Bronchial epithelial cell (primary cell): ENCODE results near the gene FAM98A. TPM values are rescaled to one million over a fixed set of nuclear protein-coding genes. Genes with fewer than 3 reads are reported as not detected.

Experiments used
- DNase-seq: peaks from one replicate; pipeline ENCODE4 v3.0.0-alpha.2; 2010; ENCODE audit warnings: low read depth
- FAIRE-seq: peaks from 2 replicates; lab custom pipeline; 2011; peaks lifted over from hg19 to GRCh38; lab: Jason Lieb, UNC
- H3K27me3 ChIP-seq: 2 replicates; pipeline ENCODE4 v1.5.1; 2011; ENCODE audit warnings: low read length; ENCODE audit not compliant: control insufficient read depth, insufficient read depth
- H3K36me3 ChIP-seq: 2 replicates; pipeline ENCODE4 v1.5.1; 2011; ENCODE audit warnings: low read length; ENCODE audit not compliant: control insufficient read depth, insufficient read depth
- H3K4me3 ChIP-seq: 2 replicates; pipeline ENCODE4 v1.5.1; 2011; ENCODE audit warnings: mild to moderate bottlenecking, low read depth, low read length, control low read depth
- CTCF ChIP-seq: IDR thresholded peaks from 2 replicates; pipeline ENCODE4 v1.5.1; 2011; ENCODE audit warnings: mild to moderate bottlenecking, moderate library complexity, low read length, control low read depth, inconsistent platforms; ENCODE audit not compliant: insufficient read depth, severe bottlenecking
- total RNA-seq: library from RNA; depleted of rRNA; stranded (reverse); fragments of >200 nt; gene quantifications from 2 replicates; pipeline ENCODE4 v1.2.1, GENCODE V29; 2014

The FAM98A gene
- total RNA-seq, 1 donor from 2014 or later, result 16.1 TPM

GRCh38 chr2:33616873-33617272 is 17.8 kb upstream of the FAM98A start:
- no peak for TF ChIP-seq CTCF
- FAIRE-seq, result no peak

GRCh38 chr2:33614190-33614589 is 15.1 kb upstream of the FAM98A start:
- Histone ChIP-seq H3K36me3 (no peaks in the 10 kb centered on the region), H3K4me3 (no peak overlapping the region), H3K27me3 (no peaks in the 10 kb centered on the region)
- no peak for TF ChIP-seq CTCF
- DNase-seq, result no peak
- no peak for FAIRE-seq

More at GRCh38 chr2:33616873-33617272, 17.8 kb upstream of the FAM98A start:
- H3K4me3 ChIP-seq, result no peak overlapping the region
- no peak for DNase-seq
- no peaks in the 10 kb centered on the region for H3K27me3 ChIP-seq
- H3K36me3 ChIP-seq, result no peaks in the 10 kb centered on the region

- FAIRE-seq, result no peak
- Histone ChIP-seq H3K4me3 (no peak overlapping the region), H3K27me3 (no peaks in the 10 kb centered on the region), H3K36me3 (no peaks in the 10 kb centered on the region)
- TF ChIP-seq CTCF, result no peak
- no peak for DNase-seq
These were observed 8.8 kb upstream of the FAM98A start for GRCh38 chr2:33607905-33608304.

GRCh38 chr2:33607251-33607721 is 8.2 kb upstream of the FAM98A start:
- TF ChIP-seq CTCF, result no peak
- H3K36me3 ChIP-seq, result no peaks in the 10 kb centered on the region
- FAIRE-seq (no peak), DNase-seq (no peak)
- H3K4me3 ChIP-seq, result no peak overlapping the region
- H3K27me3 ChIP-seq, result no peaks in the 10 kb centered on the region

GRCh38 chr2:33606622-33607021 is 7.5 kb upstream of the FAM98A start:
- Histone ChIP-seq H3K4me3 (no peak overlapping the region), H3K27me3 (no peaks in the 10 kb centered on the region), H3K36me3 (no peaks in the 10 kb centered on the region)
- TF ChIP-seq CTCF, result no peak
- FAIRE-seq, result no peak
- DNase-seq, result no peak

GRCh38 chr2:33606100-33606499 is 7.0 kb upstream of the FAM98A start:
- DNase-seq (no peak), FAIRE-seq (no peak)
- TF ChIP-seq CTCF, result no peak
- no peak overlapping the region for H3K4me3 ChIP-seq
- H3K27me3 ChIP-seq, result no peaks in the 10 kb centered on the region
- no peaks in the 10 kb centered on the region for H3K36me3 ChIP-seq
